Fibroblast of peridontal ligament (primary cell): Measurements from ENCODE around the gene TMEM245.
"Not testable (repeated sequence)": the region's sequence is repeated elsewhere in the genome, so short reads cannot be mapped to it uniquely, and the experiment has no call there.

Experiments used
- DNase-seq: peaks from one replicate; pipeline ENCODE4 v3.0.0-alpha.2; 2010; ENCODE audit errors: extremely low read depth

TMEM245 gene

DNA sequence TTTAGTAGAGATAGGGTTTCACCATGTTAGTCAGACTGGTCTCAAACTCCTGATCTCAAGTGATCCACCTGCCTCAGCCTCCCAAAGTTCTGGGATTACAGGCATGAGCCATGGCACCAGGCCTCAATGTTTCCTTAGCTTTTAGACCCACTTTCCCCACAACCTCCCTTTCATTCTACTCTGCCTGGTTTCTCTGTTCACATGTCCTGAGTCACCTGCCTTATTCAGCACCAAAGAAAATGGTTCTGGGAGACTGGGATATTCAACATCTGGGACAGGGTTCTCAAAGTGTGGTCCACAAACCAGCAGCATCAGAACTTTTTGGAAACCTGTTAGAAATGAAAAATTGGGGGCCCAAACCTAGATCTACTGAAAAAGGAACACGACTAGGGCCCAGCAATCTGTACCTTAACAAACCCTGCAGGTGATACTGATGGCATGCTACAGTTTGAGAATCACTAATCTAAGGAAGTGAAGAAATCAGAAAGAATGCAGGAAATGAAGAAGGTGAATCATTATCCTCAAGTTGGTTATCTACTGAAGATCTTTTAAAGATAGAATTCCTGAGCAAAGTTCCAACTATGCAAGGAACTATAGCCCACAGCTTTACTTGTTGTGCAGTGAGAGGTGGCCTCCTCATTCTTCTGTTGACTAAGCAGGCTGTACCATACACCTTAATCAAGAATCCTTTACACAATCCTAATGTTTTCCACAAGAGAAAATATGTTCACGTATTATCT, 54.6 kb downstream of the TMEM245 start:
- DNase-seq: no peak

DNA sequence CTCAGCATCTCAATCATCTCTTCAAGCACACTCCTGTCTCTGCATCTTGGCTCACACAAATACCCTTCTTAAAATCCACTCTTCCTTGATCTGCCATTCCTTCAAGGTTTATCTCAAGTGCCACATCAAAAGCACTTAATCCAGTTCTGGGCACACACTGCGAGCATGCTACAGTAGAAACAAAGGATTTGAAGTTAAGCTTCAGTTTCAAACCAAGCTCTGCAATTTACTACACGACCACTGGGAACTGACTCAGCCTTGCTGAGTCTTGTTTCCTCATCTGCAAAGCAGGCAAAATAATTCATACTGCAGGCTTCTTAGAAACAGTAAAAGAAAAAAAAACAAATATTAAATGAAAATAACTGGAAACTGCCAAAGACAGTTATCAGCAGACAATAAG, 56.0 kb downstream of the TMEM245 start:
- peak; percentile 5 for DNase-seq

DNA sequence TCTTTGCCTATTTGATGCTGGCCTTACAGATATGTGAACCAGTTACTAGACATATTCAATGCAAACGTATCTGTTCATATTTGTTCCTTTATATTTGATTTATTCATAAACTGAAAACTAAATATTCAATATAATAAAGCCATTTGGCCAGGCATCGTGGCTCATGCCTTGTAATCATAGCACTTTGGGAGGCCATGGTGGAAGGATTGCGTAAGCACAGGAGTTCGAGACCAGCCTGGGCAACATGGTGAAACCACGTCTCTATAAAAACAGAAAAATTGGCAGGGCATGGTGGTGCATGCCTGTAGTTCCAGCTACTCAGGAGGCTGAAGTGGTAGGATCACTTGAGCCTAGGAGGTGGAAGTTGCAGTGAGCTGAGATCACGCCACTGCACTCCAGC, 57.2 kb downstream of the TMEM245 start:
- DNase-seq: peak; percentile 15

DNA sequence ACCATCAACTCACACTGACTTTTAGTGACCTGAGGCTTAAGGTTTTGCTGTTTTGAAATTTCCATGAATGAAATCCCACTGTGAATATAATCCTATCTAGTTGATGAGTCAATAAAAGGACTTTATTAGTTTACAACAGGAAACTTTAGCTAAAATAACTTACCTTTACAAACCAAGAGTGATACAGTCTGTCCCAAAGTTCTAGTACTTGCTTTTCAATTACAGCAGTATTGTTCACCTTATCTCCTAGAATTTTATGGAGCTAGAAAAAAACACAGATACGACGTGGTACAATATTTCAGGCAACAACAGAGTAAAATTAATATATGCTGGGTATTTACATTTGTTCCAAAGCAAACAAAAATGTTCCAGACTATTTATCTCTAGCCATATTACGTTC, 59.6 kb downstream of the TMEM245 start:
- no peak for DNase-seq

DNA sequence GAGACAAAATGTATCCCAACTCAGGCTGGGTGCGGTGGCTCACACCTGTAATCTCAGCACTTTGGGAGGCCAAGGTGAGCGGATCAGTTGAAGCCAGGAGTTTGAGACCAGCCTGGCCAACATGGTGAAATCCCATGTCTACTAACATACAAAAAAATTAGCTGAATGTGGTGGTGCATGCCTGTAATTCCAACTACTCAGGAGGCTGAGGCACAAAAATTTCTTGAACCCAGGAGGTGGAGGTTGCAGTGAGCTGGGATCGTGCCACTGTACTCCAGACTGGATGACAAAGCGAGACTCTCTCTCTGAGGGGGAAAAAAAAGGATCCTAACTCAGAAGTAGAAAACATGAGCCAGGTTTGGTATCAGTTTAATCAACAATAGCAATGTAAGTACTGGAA, 66.6 kb downstream of the TMEM245 start:
- DNase-seq: not testable (repeated sequence)

DNA sequence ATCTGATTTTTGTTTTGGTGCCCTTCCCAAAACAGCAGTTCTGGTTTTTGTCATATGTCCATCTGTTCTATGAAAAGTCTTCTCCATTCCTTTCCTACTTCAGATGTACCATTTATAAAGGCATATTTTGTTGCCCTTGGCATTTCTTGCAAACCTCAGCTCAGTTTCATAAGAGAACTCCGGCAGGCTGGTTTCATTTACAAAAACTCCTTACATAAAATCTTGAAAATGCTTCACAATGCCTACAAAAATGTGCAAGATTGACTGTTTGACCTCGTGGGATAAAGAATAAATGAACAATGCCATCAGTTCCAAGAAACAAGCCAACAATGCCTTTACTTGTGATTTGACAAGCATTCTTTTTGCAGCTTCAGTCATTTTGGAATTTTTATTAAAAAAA, 67.3 kb downstream of the TMEM245 start:
- peak; percentile 89 for DNase-seq

DNA sequence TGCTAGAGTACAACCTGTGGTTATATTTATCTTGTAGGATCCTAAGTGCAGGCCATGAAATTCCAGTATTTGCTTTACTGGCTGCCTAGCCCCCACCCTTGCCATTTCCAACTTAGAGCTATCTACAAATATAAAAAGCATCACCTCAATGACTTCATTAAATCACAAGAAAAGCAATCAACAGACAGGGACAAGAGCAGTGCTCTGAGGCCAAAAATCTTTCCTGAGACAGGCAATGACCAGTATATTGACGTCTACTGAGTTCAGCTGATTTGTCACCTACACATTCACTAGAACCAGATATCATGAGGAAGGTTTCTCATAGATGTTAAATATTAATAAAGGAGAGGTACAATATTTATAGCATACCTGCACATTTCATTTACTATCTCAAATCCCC, 68.0 kb downstream of the TMEM245 start:
- DNase-seq: no peak

DNA sequence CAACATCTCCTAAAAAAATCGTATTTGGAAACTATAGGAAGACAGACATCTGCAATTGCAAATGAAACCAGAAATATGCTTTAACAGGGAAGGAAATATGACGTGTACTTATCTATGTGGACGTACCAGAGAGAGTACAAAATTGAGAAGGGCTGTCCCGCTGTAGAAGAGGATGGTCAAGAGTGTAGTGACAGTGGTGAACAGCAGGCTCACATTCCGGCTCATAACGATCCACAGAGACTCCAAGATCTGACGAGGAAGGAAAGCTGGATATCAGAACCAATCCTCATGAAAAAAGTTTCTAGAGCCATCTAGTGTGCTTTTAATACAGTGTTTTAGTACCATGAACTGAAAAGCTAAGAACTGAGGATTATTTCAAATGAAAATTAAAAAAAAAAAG, 69.3 kb downstream of the TMEM245 start:
- DNase-seq: no peak

DNA sequence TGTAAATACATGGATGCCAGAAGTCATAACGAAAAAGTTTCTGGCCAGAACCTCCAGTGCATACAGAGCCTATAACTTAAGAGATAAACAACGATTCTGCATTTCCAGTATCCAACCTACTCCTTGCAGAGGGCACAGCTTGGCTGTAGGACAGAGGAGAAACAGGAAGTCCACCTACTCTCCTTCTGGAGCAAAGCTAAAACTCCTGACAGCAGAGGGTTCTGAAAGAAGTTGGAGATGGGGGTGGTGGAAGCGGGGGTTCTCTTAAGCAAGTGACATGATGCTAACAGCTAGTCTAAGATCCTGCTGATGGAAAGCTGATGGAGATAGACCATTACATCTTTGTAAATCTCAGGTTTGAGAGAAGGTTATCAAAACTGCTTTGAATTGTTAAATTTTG, 70.9 kb downstream of the TMEM245 start:
- no peak for DNase-seq

DNA sequence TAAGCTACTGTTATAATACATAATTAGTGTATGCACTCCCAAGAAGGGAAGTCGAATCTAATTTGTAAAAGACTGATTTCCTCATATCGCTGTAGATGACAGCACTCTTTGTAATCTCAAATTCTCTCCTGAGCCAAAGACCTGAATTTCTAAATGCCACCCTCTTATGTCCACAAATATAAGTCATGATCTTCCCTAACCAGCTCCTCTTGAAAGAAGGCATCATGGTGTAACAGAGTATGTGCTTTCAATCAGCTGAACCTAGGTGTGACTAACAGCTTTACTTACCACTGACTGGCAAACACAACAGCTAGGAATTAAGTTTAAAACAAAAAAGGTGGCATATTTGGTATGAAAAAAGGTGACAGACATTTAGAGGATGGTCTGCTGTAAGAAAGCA, 72.5 kb downstream of the TMEM245 start:
- no peak for DNase-seq

DNA sequence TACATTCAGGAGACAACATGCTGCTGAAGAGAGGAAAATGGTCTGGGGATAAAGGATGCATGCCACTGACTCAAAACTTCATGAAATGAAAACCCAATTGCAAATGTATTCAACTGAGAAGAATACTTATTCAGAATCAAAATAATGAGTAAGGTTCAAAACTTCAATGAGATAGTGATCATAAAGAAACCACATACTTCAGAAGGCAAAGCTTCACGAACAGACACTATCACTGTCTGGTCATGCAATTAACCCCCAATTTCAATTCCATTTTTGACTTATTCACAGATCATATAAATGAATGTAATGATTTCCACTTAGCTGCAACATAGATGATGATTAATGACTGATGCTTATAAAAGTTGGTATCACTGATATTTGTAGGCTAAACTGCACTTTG, 73.4 kb downstream of the TMEM245 start:
- DNase-seq: no peak

DNA sequence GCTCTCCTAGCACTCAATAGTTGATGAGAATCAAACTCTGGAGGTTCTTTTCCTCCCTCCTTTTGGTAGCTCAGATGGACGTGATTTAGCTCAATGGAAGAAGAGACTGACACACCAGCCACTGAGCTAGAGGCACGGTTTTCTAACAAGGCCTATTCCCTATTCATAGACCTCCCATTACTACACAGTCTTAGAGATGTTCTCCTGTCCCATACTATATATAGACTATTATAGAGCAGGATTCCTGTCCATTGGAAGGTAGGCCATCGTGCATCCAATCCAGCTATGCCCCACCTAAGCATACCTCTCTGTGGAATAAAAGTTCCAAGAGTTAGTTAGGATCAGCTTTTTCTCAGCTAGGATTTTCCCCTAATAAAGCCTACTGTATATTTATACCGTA, 76.2 kb downstream of the TMEM245 start:
- no peak for DNase-seq

DNA sequence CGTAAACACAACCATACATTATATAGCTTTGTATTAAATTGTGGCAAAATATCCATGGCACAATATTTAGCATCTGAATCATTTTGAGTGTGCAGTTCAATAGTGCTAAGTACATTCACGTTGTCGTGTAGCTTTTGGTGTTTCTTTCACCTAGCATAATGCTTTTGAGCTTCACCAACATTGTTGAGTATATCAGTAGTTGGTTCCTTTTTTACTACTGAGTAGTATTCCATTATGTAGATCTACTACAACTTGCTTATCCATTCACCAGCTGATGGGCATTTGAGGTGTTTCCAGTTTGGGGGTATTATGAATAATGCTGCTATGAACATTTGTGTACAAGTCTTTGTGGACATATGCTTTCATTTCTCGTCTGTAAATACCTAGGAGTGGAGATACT, 79.2 kb downstream of the TMEM245 start:
- no peak for DNase-seq

DNA sequence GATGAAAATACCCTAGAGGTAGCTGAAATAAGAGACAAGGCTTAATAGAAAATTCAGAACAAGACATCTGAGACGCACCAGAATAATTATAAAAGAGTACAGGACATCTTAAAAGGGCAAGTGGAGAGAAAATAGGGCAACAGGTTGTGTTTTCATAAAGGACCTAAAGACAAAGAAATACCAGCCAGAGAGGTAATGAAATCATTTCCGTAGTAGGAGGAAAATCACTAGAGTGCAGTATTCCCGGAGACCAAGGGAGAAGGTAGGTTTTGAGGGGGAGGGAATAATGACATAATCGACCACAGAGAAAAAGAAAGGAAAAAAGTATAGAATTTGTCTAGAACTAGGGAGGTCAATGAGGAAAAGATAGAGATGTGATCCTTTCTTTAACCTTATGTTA, 80.2 kb downstream of the TMEM245 start:
- no peak for DNase-seq

DNA sequence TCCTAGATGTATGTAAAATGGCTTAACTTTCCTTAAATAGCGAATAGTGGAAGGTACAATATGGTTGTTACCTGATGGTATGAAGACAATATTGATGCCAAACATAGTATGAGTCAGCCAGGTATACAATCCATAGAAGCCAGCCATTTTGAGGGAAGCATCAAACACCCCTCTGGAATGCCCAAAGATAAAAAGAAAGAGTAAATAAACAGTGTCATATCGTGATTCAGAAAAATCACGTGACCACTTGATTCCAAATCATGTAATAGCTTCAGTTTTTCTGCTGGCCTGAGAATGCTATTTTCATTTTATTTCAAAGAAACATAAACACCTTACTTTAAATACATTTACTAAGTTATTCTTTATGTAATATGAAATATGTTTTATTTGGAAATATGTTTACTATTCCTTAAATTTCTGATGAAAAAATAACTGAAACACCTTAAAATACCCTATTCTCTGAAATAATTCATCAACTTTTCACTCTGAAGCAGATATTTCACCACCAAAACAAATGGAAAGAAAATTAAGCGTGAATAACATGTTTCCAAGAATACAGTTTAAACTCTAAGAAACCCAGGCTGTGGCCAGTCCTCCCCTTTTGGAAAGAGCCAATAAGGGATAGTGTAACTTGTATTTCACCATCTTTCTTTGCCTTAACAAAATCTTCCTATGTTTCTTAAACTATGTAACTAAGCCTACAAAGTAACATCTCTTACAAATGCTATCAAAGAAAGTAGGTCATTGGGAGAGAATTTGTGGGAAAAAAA, 81.6 kb downstream of the TMEM245 start:
- DNase-seq: peak; percentile 26

DNA sequence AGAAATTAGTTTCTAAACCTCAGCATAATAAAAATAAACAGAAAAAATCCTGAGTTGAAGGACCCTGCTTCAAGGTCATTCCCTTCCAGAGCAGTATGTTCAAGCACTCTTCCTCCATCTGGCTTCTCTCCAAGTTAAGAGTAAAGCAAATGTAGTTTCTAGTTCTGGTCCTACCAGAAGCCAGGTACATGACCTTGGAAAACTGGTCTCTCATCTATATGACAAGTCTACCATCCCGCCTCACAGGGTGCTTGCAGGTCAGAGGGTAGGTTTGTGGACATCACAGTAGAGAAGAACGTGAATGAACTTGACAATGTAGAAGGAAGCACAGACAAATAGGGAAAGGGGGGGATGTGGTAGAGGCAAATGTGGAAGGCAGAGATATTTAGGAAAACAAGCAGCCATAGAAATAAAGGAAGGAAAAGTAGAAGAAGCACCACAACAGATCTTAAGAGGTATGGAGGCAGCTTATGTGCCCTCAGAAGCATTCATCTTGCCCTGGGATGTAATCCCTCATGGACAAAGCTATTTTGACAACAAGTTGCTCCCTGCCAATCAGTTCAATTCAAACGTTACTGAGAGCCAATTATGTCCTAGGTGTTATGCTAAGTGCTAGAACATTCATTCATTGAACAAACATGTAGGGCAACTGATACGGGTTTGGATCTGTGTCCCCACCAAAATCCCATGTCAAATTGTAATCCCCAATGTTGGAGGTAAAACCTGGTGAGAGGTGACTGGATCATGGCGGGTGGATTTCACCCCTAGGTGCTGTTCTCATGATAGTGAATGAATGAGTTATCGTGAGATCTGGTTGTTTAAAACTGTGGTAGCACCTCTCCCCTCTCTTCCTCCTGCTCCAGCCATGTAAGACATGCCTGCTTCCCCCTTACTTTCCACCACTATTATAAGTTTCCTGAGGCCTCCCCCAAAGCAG, 82.7 kb downstream of the TMEM245 start:
- no peak for DNase-seq

DNA sequence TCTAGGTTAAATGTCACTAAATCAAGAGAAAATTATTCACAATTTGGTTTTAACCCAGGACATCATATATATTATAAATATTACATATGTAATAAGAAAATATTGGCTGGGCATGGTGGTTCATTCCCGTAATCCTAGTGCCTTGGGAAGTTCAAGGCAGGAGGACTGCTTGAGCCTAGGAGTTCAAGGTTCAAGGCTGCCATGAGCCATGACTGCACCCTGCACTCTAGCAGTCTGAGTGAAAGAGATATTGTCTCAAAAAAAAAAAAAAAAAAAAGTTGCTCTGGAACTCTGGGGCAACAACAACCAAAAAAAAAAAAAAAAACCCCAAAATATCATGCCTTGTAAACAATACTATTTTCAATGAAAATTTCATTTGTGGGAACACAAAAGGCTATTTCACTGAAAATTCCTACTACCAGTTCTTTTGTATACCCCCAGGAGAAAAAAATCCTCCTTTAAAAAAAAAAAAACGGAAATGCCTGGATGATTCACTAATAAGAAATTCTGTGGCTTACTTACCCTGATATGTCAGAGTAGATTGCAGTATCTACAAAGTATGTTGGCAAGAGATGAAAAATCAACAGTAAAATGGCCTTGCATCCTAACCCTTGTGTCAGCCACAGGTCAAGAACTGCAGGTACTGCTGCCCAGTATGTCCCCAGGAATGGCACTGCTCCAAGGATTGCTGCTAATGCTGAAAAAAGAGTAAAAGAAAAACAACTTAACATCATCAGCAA, 83.9 kb downstream of the TMEM245 start:
- DNase-seq: peak; percentile 83

DNA sequence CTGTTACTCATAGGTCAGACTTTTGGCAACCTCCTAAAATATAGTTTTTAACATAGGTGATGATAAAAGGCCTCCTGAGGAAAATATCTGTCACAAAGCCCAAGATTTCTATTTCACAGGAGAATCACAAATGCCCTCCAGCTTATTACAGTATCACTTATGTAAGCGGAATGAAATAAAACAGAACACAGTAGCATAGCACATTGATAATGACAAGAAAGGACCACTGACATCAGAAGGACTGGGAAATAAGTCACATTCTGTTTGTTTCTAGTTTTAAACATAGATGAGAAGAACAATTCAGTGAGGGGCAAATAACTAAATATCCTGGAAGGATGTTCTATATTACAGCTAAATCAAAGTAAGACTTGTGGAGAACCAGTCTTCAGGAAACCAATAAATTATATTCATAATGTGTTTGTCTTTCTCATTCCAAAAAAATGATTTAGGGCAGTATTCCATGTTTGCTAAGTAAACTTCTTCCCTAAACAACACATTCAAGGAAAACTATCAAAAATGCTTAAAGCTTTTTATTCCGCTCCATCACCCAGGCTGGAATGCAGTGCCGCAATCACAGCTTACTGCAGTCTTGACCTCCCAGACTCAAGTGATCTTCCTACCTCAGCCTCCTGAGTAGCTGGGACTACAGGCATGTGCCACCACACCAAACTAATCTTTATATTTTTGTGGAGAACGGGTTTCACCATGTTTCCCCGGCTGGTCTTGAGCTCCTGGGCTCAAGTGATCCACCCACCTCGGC, 85.6 kb downstream of the TMEM245 start:
- no peak for DNase-seq

DNA sequence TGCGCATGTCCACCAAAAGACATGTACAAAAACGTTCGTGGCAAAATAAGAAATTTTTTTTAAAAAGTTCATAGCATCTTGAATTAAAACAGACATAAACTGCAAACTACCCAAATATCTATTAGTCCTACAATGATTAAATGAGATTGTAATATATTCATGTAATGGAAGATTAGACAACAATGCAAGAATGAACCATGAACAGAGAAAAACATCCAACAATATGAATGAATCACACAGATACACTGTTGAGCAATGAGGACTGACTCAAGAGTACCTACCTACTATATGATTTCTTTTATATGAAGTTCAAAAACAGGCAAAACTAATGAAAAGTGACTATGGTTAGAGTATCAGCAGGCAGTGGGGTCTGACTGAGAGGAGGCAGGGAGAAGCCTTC, 88.5 kb downstream of the TMEM245 start:
- DNase-seq: no peak

DNA sequence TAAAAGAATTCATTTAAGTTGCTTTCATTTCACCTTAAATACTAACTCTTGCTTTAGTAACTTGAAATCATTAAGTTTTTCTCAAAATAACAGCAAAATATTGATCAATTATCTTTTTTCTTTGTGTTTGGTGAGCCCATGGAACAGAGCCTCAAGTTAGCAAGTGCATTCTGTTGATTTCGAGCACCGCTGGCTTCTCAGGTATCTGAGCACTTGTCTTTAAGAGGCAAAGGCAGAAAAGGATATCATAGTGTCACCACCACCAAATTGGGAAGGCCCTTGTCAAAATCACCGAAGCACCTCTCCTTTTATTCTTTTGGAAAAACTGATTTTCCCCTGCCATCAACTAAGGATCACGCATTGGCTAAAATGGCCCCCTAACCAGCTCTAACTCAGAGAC, 89.3 kb downstream of the TMEM245 start:
- no peak for DNase-seq

DNA sequence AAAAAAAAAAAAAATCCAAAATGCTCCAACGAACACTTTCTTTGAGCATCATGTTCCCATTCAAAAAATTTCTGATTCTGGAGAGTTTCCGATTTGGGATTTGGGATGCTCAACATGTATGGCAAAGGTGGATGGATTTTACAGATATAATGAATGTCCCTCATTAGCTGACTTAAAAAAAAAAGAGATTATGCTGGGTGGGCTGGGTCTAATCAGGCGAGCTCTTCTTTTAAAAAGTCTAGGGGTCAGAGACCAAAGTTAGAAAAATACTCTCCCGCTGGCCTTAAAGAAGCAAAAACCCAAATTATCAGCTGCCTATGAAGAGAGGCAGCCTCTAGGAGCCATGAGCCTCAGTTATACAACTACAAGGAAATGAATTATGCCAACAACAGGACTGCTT, 91.3 kb downstream of the TMEM245 start:
- DNase-seq: no peak
